Coronary artery (tissue), 2 donors: Measurements from ENCODE around the gene TTLL6.

Experiments used
- DNase-seq: peaks from one replicate; pipeline ENCODE4 v3.0.0-alpha.2; 2017; ENCODE audit warnings: low spot score
- H3K27ac ChIP-seq, 2 donors: fragments of 200-600 bp; sonication (generic); one replicate each; pipeline ENCODE4 v1.5.1; 2016 to 2019
- H3K4me3 ChIP-seq: fragments of 200-600 bp; sonication (generic); 2 replicates; pipeline ENCODE4 v1.5.1; 2016; ENCODE audit warnings: mild to moderate bottlenecking, moderate library complexity
- TF ChIP-seq, protein P1 (sequence below): fragments of 200-600 bp; sonication (generic); IDR thresholded peaks from one replicate; pipeline ENCODE4 v1.5.1; 2019; ENCODE audit warnings: antibody characterized with exemption

Gene TTLL6

DNA sequence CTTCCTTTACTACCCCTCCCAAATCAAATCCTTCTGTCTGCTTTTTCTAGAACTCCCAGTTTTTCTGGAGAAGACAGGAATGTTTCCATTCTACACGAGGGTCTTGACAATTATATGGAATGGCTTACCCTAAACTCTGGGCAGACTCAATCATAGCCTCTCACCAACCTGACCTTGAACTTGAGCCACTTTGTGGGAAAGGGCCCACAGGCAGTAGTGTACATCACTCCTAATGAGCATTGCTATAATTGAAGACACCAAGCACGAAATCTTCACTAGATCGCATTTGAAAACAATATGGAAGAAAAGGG lies 86.8 kb downstream of the TTLL6 start:
- Histone ChIP-seq H3K4me3 (no peak overlapping the region), H3K27ac (no peak overlapping the region)
- no peak for DNase-seq
- TF ChIP-seq, protein P1, sequence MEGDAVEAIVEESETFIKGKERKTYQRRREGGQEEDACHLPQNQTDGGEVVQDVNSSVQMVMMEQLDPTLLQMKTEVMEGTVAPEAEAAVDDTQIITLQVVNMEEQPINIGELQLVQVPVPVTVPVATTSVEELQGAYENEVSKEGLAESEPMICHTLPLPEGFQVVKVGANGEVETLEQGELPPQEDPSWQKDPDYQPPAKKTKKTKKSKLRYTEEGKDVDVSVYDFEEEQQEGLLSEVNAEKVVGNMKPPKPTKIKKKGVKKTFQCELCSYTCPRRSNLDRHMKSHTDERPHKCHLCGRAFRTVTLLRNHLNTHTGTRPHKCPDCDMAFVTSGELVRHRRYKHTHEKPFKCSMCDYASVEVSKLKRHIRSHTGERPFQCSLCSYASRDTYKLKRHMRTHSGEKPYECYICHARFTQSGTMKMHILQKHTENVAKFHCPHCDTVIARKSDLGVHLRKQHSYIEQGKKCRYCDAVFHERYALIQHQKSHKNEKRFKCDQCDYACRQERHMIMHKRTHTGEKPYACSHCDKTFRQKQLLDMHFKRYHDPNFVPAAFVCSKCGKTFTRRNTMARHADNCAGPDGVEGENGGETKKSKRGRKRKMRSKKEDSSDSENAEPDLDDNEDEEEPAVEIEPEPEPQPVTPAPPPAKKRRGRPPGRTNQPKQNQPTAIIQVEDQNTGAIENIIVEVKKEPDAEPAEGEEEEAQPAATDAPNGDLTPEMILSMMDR, result no peak

DNA sequence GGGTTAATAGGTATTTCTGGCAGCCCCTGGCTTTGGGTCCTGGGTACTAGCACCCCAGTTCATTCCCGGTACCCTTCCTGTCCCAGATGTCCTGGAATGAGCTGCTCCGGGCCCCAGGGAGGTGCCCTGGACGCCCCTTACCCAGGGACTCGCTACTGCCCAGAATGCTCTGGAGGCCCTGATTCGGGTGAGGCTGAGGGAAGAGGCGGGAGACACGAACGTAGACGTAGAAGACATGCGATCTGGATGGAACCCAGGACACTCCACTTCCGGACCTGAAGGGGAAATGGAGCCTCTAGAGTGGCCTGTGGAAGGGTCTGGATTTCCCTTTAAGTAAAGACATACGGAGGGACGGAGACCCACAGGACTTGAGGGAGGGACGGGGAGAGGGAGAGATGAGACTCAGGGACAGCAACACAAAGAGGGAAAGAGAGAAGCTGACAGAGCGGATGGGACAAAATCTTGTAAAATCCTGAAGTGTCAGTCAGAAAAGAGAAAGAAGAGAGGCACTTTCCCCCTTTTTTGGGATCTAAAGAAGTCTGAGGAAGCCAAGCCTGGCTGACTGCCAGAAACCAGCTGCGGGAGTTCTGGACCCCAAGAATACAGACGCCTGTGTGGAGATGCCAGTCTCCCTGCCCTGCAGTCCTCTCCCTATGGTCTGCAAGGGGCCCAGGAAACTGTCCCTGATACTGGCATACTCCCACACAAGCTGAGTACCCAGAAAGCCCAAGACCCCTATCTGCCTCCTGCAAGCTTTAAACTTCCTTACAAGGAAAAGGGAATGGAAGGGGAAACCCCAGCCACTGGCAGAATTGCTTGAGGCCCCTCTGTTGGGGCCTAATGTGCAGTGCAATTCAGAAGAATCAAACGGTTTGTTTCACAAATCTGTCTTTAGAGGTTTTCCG lies 87.4 kb downstream of the TTLL6 start:
- DNase-seq, result no peak
- TF ChIP-seq, protein P1, result no peak
- H3K27ac ChIP-seq, result no peak overlapping the region
- peak overlapping the region; percentile 44 for H3K4me3 ChIP-seq

DNA sequence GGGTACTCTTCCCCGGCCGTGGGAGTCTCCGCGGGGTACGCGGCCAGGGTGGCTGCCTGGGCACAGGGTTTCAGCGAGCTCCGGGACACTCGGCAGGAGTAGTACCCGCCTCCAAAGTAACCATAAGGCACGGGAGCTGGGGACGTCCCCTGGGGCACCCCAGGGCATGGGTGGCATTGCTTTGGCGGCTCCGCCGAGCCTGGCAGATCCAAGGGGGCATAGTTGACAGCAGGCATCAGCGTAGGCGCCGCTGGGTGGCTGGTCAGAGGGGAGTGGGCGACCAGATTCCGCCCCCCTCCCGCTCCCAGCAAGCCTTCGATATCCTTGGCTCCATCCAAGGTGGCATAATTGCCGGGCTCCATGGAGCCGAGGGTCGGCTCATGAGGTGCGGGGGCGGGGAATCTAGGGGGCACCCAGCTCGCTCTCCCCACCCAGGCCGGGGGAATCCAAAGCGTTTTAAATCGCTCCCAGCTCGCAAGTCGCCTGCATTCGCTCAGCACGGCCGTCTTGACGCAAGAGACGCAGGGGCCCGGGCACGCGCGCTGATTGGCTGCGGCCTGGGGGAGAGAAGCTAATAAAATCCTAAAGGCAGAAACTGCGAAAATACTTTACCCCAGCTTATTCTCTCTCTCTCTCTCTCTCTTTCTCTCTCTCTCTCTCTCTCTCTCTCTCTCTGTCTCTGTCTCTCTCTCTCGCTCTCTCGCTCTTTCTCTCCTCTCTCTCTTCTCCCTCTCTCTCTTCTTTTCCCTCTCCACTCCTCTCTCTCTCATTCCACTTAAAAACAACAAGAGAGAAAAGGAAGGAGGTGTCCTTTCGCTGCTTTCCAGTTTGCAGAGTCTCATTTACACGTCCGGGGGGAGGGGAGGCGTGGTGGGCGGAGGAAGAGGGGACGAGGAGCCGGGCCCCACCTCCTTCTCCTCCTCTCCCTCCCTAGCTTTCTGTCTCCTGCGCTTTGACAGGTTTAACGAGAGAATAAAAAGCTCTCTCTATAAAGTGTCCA lies 88.5 kb downstream of the TTLL6 start, which contains the start of gene HOXB13:
Gene HOXB13 (minus strand): TSS at position 519 of the 1,000 bp plus-strand sequence. CDS start 157 bp downstream, at position 362.
- TF ChIP-seq, protein P1, result no peak
- no peak for DNase-seq
- peak within 1 kb of the TSS; percentile 44 for H3K4me3 ChIP-seq
- no peak within 1 kb of the TSS for H3K27ac ChIP-seq

DNA sequence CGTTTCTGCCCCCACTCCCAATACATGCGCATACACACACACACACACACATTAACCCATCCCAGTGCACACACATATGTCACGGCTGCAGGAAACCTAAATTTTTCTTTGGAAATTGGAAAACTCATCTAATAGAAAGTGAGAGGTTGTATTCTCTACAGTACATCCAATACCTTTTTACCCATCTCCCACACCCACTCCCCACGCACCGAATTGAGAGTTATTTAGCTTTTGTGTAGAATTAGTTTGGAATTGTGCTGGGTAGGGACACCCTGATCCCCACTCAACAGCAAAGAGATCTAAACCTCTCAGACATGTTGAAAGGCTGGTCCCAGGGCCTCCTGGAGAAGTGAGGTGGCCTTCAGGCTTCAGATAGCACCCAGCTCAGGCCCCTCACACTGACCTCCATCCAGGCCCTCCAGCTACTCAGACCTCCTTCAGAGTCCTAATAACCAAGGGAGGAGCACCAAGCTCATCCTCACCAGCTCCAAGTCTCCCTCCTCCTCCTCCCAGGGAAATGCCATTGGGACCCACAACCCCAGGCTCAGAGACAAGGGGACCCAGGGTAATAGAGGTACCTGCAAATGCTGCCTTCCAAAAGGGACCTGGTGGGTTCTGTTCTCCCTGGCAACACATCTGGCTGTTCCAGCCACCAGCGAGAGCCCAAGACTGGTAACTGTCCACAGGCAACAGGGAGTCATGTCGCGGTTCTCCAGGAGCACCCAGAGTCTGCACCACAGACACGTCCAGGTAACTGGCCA lies 89.4 kb downstream of the TTLL6 start:
- Histone ChIP-seq H3K4me3 (no peak overlapping the region), H3K27ac (no peak overlapping the region)
- DNase-seq, result no peak
- TF ChIP-seq, protein P1, result no peak

DNA sequence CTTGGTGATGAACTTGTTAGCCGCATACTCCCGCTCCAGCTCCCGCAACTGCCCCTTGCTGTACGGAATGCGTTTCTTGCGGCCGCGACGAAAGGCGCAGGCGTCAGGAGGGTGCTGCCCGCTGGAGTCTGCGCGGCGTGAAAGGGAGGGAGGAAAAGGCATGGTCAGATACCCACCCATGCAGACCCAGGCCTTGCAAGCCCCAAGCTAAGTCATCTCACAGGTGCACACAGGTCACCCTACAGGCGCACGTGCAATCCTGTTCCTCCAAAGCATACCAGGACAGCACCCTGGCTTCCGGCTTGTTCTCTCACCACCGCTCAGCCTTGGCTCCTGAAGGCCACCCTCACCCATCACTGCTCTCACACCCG lies 90.1 kb downstream of the TTLL6 start:
- H3K27ac ChIP-seq, result no peak overlapping the region
- TF ChIP-seq, protein P1, result no peak
- no peak for DNase-seq
- H3K4me3 ChIP-seq, result no peak overlapping the region

DNA sequence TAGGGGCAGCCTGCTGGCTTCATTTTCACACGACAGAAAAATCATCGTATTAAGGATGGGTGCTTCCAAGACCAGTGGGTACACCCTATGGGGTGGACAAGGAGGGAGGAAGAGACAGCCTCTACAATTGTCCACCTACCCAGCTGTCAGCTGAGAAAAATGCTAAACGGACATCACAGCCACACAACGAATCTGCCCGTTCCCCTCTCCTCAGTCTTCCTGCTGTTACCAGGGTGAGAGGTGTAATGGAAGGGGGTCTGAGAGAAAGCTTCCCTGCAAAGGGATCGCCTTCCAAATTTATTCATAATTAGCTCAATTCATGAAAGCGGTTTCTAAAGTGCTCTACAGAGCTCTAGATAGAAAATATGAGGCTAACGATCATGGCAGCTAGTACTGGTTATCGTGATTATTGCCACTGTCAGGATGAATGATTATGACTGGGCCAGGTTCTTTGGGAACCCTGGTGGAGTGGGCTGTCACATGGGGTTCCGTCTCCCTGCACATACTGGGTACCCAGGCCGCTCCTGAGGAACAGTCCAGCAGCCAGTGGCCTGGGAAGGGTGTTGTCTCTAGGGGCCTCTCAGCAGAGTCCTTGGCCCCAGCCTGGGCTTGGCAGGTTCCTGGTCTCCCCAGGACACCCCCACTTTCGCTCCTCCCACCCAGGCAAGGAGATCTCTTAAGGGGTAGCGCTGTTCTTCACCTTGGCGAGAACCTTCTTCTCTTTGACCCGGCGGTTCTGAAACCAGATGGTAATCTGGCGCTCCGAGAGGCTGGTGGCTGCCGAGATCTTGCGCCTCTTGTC lies 90.7 kb downstream of the TTLL6 start:
- H3K27ac ChIP-seq, result no peak overlapping the region
- DNase-seq, result no peak
- TF ChIP-seq, protein P1, result no peak
- H3K4me3 ChIP-seq, result no peak overlapping the region
